Tibial nerve (tissue), 4 donors: ENCODE measurements around the gene CCR4.

Experiments used
- CTCF ChIP-seq, 5 experiments: fragments of 200-600 bp in 3 of 5; fragments of 450-650 bp in 2 of 5; sonication (generic) in 3 of 5; IDR thresholded peaks; one replicate each; pipeline ENCODE4 v1.5.1; 2016 to 2019; ENCODE audit warnings: antibody characterized with exemption in 5 of 5, mild to moderate bottlenecking in 3 of 5, moderate library complexity in 2 of 5
- EP300 ChIP-seq, 2 donors: sonication (generic); formaldehyde crosslinking; IDR thresholded peaks; one replicate each; pipeline ENCODE4 v1.6.1; 2017; ENCODE audit warnings: antibody characterized with exemption in 2 of 2, mild to moderate bottlenecking in 1 of 2
- POLR2A ChIP-seq, 2 donors: fragments of 450-650 bp; IDR thresholded peaks; one replicate each; pipeline ENCODE4 v1.6.1; 2017; ENCODE audit warnings: antibody characterized with exemption in 2 of 2, mild to moderate bottlenecking in 2 of 2, moderate library complexity in 2 of 2

GRCh38 chr3:32968920-32969389 lies 17.5 kb downstream of the CCR4 start:
- TF ChIP-seq CTCF (IDR thresholded peaks at IDR 0.05) (no peak), POLR2A (IDR thresholded peaks at IDR 0.05) (no peak), EP300 (IDR thresholded peaks at IDR 0.05) (no peak)
